AG09319 (cell line): ENCODE measurements around the gene LRBA.

Experiments
- DNase-seq: peaks from one replicate; pipeline ENCODE4 v3.0.0-alpha.2; 2010; ENCODE audit warnings: low read depth; ENCODE audit errors: extremely low read depth
- TF ChIP-seq, protein P1 (sequence below): IDR thresholded peaks from 2 replicates; pipeline ENCODE4 v1.5.1; 2011; ENCODE audit warnings: low read depth, mild to moderate bottlenecking, inconsistent platforms, low read length, moderate library complexity

Gene LRBA

DNA sequence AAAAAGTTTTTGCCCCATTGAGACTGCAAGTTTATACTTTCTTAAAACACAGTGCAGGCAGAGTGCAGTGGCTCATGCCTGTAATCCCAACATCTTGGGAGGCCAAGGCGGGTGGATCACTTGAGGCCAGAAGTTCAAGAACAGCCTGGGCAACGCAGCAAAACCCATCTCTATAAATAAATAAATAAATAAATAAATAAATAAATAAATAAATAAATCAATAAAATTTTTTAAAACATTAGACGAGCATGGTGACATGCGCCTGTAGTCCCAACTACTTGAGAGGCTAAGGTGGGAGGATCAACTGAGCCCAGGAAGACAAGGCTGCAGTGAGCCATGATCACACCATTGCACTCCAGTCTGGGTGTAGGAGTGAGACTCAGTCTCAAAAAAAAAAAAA is 213.3 kb downstream of the LRBA start:
- no peak for DNase-seq
- TF ChIP-seq, protein P1, sequence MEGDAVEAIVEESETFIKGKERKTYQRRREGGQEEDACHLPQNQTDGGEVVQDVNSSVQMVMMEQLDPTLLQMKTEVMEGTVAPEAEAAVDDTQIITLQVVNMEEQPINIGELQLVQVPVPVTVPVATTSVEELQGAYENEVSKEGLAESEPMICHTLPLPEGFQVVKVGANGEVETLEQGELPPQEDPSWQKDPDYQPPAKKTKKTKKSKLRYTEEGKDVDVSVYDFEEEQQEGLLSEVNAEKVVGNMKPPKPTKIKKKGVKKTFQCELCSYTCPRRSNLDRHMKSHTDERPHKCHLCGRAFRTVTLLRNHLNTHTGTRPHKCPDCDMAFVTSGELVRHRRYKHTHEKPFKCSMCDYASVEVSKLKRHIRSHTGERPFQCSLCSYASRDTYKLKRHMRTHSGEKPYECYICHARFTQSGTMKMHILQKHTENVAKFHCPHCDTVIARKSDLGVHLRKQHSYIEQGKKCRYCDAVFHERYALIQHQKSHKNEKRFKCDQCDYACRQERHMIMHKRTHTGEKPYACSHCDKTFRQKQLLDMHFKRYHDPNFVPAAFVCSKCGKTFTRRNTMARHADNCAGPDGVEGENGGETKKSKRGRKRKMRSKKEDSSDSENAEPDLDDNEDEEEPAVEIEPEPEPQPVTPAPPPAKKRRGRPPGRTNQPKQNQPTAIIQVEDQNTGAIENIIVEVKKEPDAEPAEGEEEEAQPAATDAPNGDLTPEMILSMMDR = no peak

DNA sequence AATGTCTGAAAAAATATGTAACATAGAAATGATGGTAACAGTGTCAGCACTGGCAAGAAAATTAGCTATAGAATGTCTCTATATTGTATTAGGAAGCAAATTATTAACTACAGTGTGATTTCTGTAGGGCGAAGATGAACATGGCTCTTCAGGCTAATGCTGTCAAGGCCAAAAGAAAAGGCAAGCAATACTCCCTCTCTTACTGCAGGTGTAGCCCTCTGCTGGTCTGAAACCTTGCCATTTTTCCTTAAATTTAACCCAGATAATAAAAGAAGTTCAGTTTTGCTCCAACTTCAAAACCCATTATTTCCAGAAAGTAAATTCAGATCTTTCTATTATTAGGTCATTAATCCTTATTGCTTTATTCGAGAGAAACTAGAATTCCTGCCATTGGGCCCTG is 215.9 kb downstream of the LRBA start:
- TF ChIP-seq, protein P1 = no peak; the same call in 1 of the 2 replicates
- DNase-seq = no peak

DNA sequence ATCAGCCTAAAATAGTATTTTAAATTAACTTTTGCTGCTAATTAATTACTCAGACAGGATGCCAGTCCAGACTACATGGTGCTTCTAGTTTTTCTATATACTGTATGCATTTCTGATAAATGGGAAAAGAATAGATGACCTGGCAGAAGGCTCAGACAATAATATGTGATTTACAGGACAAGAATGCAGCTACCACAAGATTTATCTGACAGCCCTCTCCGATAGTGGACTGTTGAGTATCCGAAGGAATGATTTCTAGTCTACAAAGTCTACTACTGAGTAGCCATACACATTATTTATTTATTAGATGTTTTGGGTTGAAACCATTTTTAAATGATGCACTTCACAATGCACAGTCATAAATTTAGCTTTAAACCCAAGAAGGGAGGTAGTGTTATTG is 220.4 kb downstream of the LRBA start:
- TF ChIP-seq, protein P1 = no peak
- no peak for DNase-seq

DNA sequence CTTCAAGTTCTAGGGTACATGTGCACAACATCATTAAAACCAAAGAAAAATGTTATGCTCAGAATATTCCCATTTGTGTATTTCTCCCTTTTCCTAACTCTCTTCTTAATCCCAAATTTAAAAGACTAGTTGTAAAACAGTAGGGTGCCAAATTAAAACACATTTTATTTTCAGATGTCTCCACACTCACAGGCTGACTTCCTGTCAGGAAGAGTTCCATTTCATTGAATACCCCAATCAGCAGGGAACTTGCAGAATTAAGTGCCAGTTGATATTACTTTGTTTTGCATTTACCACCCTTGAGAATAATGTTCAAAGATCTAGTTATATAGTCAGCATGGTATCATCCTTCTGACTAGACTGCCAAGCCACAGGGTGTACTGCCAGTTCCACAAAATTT is 225.2 kb downstream of the LRBA start:
- DNase-seq = no peak
- TF ChIP-seq, protein P1 = no peak

DNA sequence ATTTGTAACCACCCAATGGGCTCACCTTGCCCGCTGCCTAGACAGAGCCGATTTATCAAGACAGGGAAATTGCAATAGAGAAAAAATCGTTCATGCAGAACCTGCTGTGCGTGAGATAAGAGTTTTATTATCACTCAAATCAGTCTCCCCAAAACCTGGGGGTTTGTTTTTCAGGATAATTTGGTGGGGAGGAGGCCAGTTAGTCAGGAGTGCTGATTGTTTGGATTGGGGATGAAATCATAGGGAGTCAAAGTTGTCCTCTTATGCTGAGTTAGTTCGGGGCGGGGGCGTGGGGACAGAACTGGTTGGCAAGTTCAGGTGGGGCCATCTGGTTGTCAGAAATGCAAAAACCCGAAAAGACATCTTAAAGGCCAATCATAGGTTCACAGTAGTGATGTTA is 230.1 kb downstream of the LRBA start:
- TF ChIP-seq, protein P1 = no peak
- DNase-seq = no peak

DNA sequence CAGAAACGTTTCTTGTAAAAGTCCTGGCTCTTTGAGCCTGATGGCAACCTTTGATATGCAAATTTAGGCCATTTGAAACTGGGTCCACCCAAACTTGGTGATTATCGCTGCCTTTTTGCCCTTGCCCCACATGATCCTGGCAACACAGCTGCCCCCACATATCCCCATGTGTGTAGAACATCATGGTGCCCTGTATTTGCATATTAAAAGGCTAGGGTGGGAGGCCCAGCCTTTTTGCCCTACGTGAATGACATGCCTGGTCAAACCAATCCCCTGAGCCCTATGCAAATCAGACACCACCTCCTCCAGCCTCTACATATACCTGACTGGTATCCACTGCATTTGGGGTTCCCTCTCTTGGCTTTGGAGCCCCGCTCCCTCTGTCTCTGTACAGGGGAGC is 230.8 kb downstream of the LRBA start:
- no peak for DNase-seq
- TF ChIP-seq, protein P1 = no peak

DNA sequence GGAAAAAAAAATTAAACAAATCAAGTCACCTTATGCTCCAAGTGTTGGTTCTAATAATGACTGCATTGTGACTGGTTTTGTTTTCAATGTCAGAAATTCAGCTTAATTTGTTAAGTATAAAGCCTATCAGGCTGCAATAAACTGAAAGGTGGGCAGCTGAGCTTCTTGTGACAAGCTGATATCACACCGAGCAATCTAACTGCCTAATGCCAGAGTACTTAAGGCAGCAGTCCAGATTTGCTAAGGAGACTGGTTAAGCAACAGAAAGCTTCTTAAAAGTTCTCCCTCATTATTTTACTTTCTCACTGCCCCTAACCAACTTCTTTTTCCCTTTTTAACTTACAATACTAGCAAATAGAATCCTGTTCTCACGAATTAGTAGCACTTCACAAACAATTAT is 232.2 kb downstream of the LRBA start:
- TF ChIP-seq, protein P1 = no peak
- no peak for DNase-seq
